Calu3 (cell line): ENCODE data around the gene CALB2. TPM values are rescaled to one million over a fixed set of nuclear protein-coding genes. Genes with fewer than 3 reads are reported as not detected.

Experiments used
- BruUV-seq: library from RNA; stranded (reverse); fragments of 400-500 nt; replicated peaks from 2 replicates; lab custom pipeline; 2021; lab: Mats Ljungman, UMichigan
- CTCF ChIA-PET: fragments of 300-600 bp; sonication (Branson Sonifier 250); formaldehyde crosslinking; loops from one replicate; lab custom pipeline; 2022; ENCODE audit warnings: antibody characterized with exemption; lab: Charles Lee
- DNase-seq: peaks from one replicate; pipeline ENCODE4 v3.0.0; 2022
- H3K27ac Mint-ChIP-seq: one replicate; pipeline ENCODE4 v1.8.0; 2022; ENCODE audit warnings: mixed read lengths; ENCODE audit not compliant: unreplicated experiment
- H3K27me3 Mint-ChIP-seq: one replicate; pipeline ENCODE4 v1.8.0; 2022; ENCODE audit warnings: mixed read lengths; ENCODE audit not compliant: unreplicated experiment
- H3K36me3 Mint-ChIP-seq: one replicate; pipeline ENCODE4 v1.8.0; 2022; ENCODE audit warnings: mild to moderate bottlenecking, moderate library complexity, mixed read lengths; ENCODE audit not compliant: insufficient read depth, unreplicated experiment
- H3K4me1 Mint-ChIP-seq: one replicate; pipeline ENCODE4 v1.8.0; 2022; ENCODE audit warnings: mild to moderate bottlenecking, low read depth, mixed read lengths; ENCODE audit not compliant: unreplicated experiment
- H3K4me3 Mint-ChIP-seq: one replicate; pipeline ENCODE4 v1.8.0; 2022; ENCODE audit warnings: mild to moderate bottlenecking, low read depth, moderate library complexity, mixed read lengths; ENCODE audit not compliant: unreplicated experiment
- H3K9me3 Mint-ChIP-seq: one replicate; pipeline ENCODE4 v1.8.0; 2022; ENCODE audit warnings: low read depth, mixed read lengths; ENCODE audit not compliant: unreplicated experiment
- CTCF ChIP-seq: fragments of 200-600 bp; IDR thresholded peaks from one replicate; pipeline ENCODE4 v1.8.0; 2022; ENCODE audit warnings: antibody characterized with exemption; ENCODE audit not compliant: unreplicated experiment
- intact Hi-C: fragments of 100-400 bp; cut with micrococcal nuclease; formaldehyde crosslinking; loops from one replicate; pipeline ENCODE4 v1.10.0; 2022; ENCODE audit not compliant: unreplicated experiment
- total RNA-seq: library from RNA; stranded (reverse); gene quantifications from 2 replicates; pipeline ENCODE4 v1.2.3, GENCODE V29; 2022

The CALB2 gene
- total RNA-seq, 1 experiment from 2014 or later, result 35.1 TPM

- BruUV-seq, result no TSS peak
- Mint-ChIP-seq H3K9me3 (no peaks in the 10 kb centered on the region), H3K27me3 (no peaks in the 10 kb centered on the region), H3K27ac (no peak overlapping the region), H3K4me1 (no peaks in the 10 kb centered on the region), H3K36me3 (no peaks in the 10 kb centered on the region), H3K4me3 (no peak overlapping the region)
- TF ChIP-seq CTCF, result no peak
- CTCF ChIA-PET, result interaction anchor here (0.9 kb wide), 1 partner anchor 8 kb away, joined by 3 read pairs; no protein-coding TSS in a partner anchor
- intact Hi-C loops, result no loop called here
- no peak for DNase-seq
Observed at GRCh38 chr16:71319999-71320398, 38.5 kb upstream of the CALB2 start.

GRCh38 chr16:71327720-71328119 lies 30.8 kb upstream of the CALB2 start:
- intact Hi-C loops, result no loop called here
- H3K27me3 Mint-ChIP-seq, result no peaks in the 10 kb centered on the region
- TF ChIP-seq CTCF, result no peak
- CTCF ChIA-PET, result interaction anchor here (2.9 kb wide), 1 partner anchor 16 kb away, joined by 11 read pairs; no protein-coding TSS in a partner anchor
- H3K27ac Mint-ChIP-seq, result no peak overlapping the region
- no peak overlapping the region for H3K4me3 Mint-ChIP-seq
- H3K4me1 Mint-ChIP-seq, result no peaks in the 10 kb centered on the region
- BruUV-seq, result no TSS peak
- no peaks in the 10 kb centered on the region for H3K9me3 Mint-ChIP-seq
- no peak for DNase-seq
- H3K36me3 Mint-ChIP-seq, result no peaks in the 10 kb centered on the region

- Mint-ChIP-seq H3K9me3 (no peaks in the 10 kb centered on the region), H3K36me3 (no peaks in the 10 kb centered on the region), H3K27me3 (no peaks in the 10 kb centered on the region), H3K4me3 (no peak overlapping the region), H3K27ac (no peak overlapping the region), H3K4me1 (no peaks in the 10 kb centered on the region)
- intact Hi-C loops, result no loop called here
- BruUV-seq, result no TSS peak
- no peak for DNase-seq
- TF ChIP-seq CTCF, result no peak
- CTCF ChIA-PET, result no interaction called here
Observed at GRCh38 chr16:71328151-71328550, 30.4 kb upstream of the CALB2 start.

GRCh38 chr16:71337631-71338030 lies 20.9 kb upstream of the CALB2 start:
- no TSS peak for BruUV-seq
- peaks cover 13% of the 10 kb centered on the region for H3K36me3 Mint-ChIP-seq
- CTCF ChIA-PET, result interaction anchor here (0.7 to 1.7 kb wide), 4 partner anchors 22 to 42 kb away, joined by 3 to 11 read pairs (median 4); no protein-coding TSS in a partner anchor

More at GRCh38 chr16:71337631-71338030, 20.9 kb upstream of the CALB2 start:
- DNase-seq, result no peak
- Mint-ChIP-seq H3K4me3 (peak overlapping the region; percentile 41), H3K4me1 (peaks cover 57% of the 10 kb centered on the region), H3K27me3 (no peaks in the 10 kb centered on the region), H3K9me3 (peaks cover 2% of the 10 kb centered on the region), H3K27ac (peak overlapping the region; percentile 99)
- intact Hi-C loops, result no loop called here
- no peak for TF ChIP-seq CTCF
